GM13977 (cell line): ENCODE data around the gene ASB17.
"Not testable (repeated sequence)": the region's sequence is repeated elsewhere in the genome, so short reads cannot be mapped to it uniquely, and the experiment has no call there.

Source experiments
- DNase-seq: peaks from one replicate; pipeline ENCODE4 v3.0.0; 2012; ENCODE audit warnings: low spot score
- in situ Hi-C: fragments of 300-500 bp; cut with MboI; formaldehyde crosslinking; loops from one replicate; pipeline ENCODE4 v1.12.0; 2022; ENCODE audit warnings: low sequenced_read_pairs, low pct_unique_long_range_greater_than_20kb, mixed read lengths, inconsistent platforms; ENCODE audit not compliant: unreplicated experiment
- TF ChIP-seq, protein P1 (sequence below): IDR thresholded peaks from 2 replicates; pipeline ENCODE4 v1.5.1; 2012; ENCODE audit warnings: mild to moderate bottlenecking, control low read depth; ENCODE audit not compliant: insufficient read depth; ENCODE audit errors: extremely low read depth, missing control alignments

The ASB17 gene

DNA sequence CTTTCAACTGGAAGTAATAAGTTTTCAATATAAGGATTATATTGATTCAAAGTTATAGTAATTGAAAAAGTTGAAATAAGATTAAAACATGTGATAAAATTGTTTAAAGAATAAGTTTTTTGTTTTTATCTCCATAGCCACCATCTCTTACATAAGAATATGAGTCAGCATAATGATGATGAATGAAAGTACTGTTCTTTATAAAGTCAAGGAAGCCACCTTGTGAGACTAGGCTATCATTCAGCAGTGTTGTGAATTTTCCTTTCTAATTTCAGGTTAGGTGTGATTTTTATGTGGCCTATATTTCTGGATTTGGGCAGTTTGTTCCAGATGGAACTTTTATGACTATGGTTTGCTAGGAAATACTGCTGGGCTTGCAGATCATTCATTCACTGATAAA is 22.4 kb upstream of the ASB17 start:
- in situ Hi-C loops: no loop called here
- TF ChIP-seq, protein P1, sequence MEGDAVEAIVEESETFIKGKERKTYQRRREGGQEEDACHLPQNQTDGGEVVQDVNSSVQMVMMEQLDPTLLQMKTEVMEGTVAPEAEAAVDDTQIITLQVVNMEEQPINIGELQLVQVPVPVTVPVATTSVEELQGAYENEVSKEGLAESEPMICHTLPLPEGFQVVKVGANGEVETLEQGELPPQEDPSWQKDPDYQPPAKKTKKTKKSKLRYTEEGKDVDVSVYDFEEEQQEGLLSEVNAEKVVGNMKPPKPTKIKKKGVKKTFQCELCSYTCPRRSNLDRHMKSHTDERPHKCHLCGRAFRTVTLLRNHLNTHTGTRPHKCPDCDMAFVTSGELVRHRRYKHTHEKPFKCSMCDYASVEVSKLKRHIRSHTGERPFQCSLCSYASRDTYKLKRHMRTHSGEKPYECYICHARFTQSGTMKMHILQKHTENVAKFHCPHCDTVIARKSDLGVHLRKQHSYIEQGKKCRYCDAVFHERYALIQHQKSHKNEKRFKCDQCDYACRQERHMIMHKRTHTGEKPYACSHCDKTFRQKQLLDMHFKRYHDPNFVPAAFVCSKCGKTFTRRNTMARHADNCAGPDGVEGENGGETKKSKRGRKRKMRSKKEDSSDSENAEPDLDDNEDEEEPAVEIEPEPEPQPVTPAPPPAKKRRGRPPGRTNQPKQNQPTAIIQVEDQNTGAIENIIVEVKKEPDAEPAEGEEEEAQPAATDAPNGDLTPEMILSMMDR: no peak
- DNase-seq: no peak

DNA sequence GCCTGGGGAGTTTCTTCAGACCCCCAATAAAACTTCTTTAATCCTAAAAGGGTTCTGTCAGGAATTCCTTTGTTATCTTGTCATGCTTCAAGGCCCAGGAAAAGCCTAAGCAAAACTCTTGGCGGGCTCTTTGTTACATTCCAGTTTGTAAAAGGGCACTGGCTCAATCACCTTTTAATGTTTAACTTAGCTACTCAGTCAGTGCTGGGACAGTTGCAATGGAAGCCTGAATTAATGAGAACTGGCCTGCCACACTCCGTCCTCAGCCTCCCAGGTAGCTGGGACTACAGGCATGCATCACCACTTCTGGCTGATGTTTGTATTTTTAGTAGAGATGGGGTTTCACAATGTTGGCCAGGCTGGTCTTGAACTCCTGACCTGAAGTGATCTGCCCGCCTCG is 21.3 kb upstream of the ASB17 start:
- TF ChIP-seq, protein P1: no peak
- in situ Hi-C loops: no loop called here
- DNase-seq: no peak

DNA sequence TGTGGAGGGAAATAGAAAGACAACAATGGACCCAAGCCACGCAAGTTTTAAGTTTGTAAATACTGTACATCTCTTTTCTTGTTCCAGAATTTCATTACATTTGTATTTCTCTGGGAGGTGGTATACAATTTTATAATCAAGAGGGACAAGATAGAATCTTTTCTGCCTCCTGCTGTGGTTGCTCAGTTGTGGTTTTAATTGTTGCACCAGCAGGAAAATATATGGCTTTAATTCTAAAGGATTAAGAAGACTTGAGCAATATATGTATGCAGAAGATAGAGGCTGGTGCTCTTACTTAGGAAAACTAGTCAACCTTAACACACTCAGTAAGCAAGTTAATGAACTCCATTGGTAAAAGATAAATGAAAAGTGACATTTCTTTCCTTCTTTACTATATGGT is 19.8 kb upstream of the ASB17 start:
- no peak for DNase-seq
- in situ Hi-C loops: no loop called here
- TF ChIP-seq, protein P1: no peak

DNA sequence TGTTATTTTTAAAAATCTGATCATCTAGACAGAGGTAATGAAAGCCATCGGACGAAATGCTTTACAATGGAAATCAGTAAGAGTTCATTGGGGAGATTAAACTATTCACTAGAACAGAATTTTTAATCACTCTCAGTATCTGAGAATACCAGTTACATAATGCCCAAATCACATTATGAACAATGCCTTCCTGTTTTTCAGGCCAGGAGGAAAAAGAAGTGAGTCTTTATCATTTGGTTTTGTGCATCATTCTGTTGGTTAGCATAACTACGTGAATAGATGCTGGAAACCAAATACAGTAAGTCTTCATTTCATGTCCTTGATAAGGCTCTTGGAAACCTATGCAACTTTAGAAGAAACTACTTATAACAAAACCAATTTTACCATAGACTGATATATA is 18.0 kb upstream of the ASB17 start:
- TF ChIP-seq, protein P1: no peak
- in situ Hi-C loops: no loop called here
- no peak for DNase-seq

DNA sequence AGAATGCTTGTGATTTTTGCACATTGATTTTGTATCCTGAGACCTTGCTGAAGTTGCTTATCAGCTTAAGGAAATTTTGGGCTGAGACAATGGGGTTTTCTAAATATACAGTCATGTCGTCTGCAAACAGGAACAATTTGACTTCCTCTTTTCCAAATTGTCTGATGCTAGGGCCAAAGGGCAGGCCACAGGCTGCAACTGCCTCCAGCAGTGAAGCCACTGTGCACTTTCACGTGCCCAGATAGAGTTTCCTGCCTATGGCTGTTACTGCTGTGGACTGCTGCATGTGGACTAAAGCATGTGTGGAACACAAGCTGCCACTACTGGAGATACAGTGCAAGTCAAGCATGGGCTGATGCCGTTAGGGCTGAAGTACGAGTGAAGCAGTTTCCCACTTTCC is 10.8 kb upstream of the ASB17 start:
- not testable (repeated sequence) for DNase-seq

DNA sequence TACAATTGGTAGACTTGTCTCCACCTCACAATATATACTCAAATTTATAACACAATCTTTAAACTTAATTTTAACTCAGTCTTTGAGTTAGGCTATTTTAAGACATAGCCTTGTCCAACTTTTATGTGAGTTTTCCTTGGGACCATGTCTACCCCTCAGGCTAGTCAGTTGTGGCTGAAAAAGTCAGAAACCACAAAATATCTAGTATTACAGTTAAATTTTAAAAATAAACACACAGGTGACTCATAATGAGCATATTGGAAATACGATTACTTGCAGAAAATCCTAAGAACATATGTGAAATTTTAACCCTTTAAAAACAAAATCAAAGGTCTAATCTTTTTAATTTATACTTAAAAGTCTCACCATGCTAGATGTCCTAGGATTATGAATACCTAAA is 4.8 kb upstream of the ASB17 start:
- no peak for DNase-seq
- in situ Hi-C loops: no loop called here
- TF ChIP-seq, protein P1: no peak

More for the DNA sequence above, 10.8 kb upstream of the ASB17 start:
- in situ Hi-C loops: not testable (repeated sequence)

DNA sequence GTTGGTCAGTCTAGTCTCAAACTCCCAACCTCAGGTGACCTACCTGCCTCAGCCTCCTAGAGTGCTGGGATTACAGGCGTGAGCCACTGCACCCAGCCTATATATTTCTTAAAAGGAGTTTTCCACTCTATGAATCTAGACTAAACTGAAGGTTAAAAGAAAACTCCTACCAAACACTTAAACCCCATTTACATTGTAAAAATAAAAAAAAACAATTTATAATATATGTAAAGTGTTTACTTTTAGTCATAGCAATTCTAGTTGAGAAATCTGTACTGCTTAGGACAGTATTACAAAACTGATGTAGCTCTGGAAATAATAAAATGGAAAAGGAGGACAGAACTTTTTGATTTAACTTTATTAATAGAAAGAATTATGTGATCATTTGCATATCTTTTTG is 9.5 kb downstream of the ASB17 start:
- TF ChIP-seq, protein P1: no peak
- DNase-seq: no peak
- in situ Hi-C loops: no loop called here
